Stimulated activated CD4-positive, alpha-beta T cell treated with anti-CD3 and anti-CD28 coated beads, Interleukin-4, amount 100 ng/mL, for 24 hours (primary cell): Measurements from ENCODE around the gene CACNG1.

Source experiments
- DNase-seq: peaks from one replicate; pipeline ENCODE4 v3.0.0-alpha.2; 2020

Gene CACNG1, protein sequence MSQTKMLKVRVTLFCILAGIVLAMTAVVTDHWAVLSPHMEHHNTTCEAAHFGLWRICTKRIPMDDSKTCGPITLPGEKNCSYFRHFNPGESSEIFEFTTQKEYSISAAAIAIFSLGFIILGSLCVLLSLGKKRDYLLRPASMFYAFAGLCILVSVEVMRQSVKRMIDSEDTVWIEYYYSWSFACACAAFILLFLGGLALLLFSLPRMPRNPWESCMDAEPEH

DNA sequence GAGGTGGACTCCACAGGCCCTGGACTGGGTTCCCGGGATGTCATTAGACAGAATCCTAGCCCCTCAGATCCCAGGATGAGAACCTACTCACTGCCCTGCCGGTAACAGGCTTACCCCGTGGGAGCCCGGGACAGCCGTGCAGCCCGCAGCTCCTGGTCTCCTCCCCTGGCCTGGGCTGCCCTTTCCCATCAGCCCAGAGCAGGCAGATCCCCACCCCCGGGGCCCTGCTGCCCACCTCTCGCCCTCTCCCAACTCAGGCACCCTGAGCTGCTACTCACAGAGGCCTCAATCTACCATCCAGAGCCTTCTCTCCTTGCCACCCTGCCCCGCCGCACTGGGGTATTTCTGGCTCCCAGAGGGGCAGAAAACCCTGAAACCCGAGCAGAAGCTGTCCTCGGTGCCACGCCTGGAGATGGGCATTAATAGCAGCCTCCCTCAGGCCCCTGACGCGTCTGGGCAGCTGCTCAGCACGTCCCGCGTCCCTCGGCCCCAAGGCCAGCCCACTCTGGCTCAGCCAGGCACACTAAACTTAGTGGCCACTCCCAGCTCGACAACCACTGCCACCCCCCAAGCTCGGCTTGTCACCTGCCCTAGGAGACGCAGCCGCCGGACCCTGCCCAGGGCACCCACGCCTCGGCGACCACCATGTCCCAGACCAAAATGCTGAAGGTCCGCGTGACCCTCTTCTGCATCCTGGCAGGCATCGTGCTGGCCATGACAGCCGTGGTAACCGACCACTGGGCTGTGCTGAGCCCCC lies at the start of gene CACNG1:
Gene CACNG1, plus strand, starts transcription at position 539 of the 757 bp plus-strand sequence. Its CDS starts 107 bp downstream, at position 646.
- DNase-seq: no peak

DNA sequence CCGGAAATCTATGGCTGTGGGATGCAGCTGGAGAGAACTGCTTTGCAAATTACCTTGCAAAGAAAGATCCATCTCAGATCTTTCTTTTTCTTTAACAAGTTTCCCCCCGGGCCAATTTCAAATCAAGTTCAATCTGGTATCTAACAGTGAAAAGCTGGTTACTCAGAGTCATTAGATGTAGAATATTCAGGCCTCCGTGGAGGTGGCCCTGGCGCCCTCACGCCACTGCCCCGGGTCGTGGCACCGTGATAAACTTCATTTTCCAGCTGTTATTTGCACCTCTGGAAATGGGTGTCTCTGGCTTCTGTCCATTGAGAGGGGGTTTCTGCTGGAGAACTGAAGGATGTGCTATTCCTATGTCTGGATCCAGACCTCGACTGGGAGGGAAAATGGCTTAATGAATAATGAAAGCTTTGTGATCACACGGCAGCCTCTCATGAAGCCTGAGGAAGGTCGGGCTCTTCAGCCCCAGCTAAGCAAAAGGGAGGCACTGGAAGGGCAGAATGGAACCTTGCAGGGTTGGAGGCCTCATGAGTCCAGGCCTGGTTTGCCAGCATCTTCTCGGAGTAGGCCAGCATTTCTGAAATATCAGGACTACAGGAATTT lies 49.3 kb upstream of the CACNG1 start:
- DNase-seq: no peak

- DNase-seq: no peak
Measured at GRCh38 chr17:66995944-66996343, 48.4 kb upstream of the CACNG1 start.

DNA sequence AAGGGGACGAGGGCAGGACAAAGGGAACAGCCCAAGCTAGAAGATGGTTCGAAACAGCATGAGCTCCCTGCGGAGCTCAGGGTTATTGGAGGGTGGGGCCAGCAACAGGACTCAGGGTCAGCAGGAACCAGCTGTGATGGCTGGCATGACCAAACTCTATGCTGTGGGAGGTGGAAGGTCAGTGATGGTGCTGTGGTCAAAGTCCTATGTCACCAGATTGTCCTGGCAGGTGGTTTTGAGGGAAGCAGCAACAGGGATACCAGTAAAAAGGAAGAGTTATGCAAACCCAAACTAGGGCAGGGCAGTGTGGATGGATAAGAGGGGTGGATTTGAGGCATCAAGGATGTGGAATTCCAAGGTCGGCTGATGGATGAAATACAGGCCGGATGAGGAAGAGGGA lies 47.4 kb upstream of the CACNG1 start:
- no peak for DNase-seq

DNA sequence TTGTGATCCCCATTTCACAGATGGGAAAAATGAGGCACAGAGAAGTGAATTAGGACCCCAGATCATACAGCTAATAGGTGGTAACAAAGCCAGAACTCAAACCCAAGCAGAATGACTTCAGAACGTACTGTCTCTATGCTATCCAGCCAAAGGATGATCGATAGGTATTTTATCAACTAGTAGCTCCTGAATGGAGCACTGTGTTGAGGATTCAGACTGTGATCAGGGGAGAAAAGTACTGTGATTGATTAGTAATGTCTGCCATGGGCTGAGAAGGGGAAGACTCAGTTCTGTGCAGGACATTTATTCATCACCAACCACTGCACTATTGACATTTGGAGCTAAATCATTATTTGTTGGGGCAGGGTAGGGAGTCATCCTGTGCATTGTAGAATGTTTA lies 41.1 kb upstream of the CACNG1 start:
- DNase-seq: no peak

GRCh38 chr17:67004181-67004580 lies 40.2 kb upstream of the CACNG1 start:
- DNase-seq: no peak

DNA sequence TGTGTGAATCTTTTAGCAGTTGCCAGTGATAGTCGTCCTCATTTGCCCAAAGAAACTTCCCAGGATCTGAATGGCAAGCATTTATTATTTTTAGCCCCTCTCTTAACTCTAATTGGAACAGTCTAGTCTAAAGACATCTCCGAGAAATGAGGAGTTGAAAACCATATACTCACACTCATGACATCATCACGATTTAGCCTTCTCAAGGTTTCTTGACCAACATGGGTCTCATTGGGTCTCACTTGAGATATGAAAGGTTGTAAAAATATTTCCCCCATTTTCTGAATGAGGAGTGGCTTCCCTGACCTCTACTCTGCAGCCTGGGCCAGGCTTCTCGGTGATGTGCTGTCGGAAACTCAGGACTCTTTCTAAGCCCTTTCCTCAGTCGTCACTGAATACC lies 37.1 kb upstream of the CACNG1 start:
- no peak for DNase-seq

DNA sequence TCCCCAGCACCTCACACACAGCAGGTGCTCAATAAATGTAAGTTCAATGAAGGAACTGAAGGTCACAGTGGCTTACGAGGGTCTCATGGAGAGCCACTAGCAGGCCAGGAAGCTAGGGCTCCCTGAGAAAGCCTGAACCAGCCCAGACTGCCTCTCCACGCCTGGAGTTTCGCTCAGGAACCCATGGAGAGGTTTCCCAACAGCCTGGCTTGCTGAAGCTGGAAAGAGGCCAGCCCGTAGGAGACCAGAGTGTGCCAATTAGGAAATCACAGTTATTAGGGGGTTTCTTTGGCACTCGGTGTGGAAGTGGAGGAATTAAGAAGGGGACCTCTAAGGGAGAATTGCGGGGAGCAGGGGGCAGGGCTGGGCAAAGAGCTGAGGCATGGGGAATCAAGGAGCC lies 36.3 kb upstream of the CACNG1 start:
- DNase-seq: no peak

- no peak for DNase-seq
Measured at GRCh38 chr17:67011527-67012175, 32.7 kb upstream of the CACNG1 start.

DNA sequence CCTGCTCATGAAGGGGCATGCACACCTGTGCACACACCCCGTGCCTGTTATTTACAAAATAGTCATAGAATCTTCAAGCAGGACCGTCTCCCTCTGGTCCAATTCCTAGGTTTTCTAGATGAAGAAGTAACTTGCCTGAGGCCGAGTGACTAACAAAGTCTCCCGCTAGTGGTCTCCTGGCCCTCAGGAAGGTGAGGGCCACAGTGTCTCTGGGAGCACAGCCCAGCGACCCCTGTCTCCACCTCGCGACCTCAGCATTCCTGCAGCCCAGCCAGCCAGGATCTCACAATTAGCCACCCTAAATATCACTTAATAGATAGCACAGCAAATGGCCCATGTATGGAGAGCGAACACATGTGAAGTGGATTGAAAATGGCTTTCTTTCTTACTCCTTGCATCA lies 30.5 kb upstream of the CACNG1 start:
- DNase-seq: no peak

DNA sequence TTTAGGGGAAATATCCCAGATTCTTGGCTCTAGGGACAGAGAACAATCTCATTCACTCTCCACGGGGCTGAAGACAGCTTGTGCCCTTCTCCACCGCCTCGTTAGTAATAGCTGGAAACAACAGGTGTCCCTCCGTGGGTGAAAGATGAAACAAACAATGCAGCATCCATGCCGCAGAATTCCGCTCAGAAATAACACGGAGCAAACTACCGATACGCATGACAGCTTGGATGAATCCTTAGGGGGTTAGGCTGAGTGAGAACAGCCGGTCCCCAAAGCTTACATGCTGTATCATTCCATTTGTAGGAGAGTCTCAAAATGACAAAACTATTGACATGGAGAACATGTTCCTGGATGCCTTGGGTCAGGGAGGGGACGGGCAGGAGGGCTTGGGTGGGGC lies 29.4 kb upstream of the CACNG1 start:
- no peak for DNase-seq

GRCh38 chr17:67016039-67016762 lies 28.2 kb upstream of the CACNG1 start:
- DNase-seq: no peak

DNA sequence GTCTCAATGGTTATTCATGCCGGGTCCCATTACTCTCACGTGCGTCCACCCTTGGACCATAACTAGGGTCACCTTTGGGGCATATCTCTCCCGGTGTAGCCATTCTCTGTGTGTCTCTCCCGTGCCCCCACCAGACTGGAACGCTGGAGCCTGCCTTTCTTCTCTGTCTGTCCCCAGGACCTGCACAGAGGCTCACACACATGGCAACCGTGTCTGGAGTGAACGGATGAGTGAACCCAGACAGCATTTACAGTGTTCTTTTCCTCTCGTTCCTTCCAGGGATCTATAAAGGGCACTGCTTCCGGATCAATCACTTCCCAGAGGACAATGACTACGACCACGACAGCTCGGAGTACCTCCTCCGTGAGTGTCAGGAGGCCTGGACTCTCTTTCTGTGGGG lies 26.4 kb upstream of the CACNG1 start:
- DNase-seq: no peak

GRCh38 chr17:67018471-67019434 lies 25.6 kb upstream of the CACNG1 start:
- no peak for DNase-seq

DNA sequence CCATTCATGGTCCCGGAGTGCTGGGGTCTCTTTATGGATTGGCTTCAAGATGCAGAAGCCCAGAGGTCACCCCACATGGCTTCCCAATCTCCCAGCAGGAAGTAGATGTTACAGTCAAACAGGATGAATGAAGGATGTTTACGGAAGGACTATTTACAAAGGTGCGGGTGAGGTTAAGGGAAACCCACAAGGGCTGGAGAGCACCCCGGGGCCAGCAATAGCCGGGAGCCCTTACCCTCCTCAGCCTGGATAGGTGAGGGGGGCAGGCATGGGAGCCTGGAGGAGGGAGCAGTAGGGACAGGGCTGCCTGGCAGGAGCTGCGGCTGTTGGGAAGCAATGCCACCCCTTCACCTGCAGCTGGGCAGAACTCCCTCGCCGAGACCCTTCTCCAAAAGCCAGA lies 24.5 kb upstream of the CACNG1 start:
- DNase-seq: no peak

DNA sequence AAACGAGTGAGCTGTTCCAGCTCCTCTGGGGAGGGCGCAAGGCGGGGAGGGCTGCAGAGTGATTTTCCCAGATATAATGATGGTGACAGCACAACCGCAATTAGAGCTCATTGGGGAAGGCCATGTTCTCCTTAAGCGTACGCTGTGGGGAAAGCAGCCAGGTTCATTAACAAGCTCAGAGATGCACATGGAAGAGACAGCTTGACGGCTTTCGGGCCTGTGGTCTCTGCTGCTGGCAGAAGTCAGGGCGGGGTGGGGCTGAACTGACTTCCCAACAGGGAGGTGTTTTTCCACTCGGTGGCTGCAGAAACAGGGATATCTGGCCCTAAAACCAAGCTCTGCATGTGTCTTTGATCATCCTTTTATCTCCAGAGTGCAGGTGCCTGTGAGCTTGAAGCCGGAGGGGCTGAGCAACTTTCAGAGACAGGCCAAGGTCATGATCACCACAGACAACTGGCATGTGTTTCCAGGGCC lies 24.0 kb upstream of the CACNG1 start:
- DNase-seq: no peak

DNA sequence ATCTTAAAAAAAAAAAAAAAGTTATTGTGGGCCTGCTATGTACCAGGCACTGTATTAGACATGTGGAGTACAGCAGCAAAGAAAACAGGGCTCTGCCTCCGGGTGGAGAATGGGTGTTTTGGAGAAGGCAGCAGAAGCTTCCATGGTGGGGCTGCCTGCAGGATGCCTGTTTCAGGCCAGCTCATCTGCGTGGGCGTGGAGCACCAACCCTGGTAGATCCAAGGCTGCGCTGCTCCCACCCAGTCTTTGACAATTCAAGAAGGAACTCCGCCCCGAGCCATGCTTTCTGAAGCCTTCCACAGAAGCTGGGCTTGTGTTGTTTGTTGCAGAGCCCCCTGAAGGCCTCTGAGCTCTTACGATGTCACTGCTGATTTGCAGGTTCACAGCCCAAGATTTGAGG lies 23.2 kb upstream of the CACNG1 start:
- DNase-seq: no peak

GRCh38 chr17:67021743-67022450 lies 22.5 kb upstream of the CACNG1 start:
- DNase-seq: no peak

DNA sequence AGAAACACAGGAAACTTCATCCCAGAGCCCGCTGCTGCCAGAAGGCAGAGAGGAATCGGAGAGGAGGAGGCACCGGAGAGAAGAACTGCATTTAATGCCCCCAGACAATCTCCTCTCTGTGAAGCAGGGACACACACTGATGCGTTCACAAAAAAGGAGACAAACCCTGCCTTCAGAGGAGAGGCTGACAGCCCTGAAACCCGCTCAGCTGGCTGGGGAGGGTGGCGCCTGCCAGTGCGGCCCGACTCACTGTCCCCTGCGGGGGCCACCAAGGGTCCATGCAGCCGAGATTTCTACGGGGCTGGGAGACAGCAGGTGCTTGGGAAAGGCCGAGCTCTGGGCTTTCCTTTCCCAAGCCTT lies 21.9 kb upstream of the CACNG1 start:
- no peak for DNase-seq

GRCh38 chr17:67024736-67025135 lies 19.6 kb upstream of the CACNG1 start:
- no peak for DNase-seq

GRCh38 chr17:67025216-67025792 lies 19.1 kb upstream of the CACNG1 start:
- no peak for DNase-seq
